GM12892 (cell line): Measurements from ENCODE around the gene ASB15.

ENCODE experiments used
- DNase-seq: peaks from one replicate; pipeline ENCODE4 v3.0.0; 2011; ENCODE audit not compliant: insufficient read length
- FAIRE-seq: peaks from 2 replicates; lab custom pipeline; 2011; peaks lifted over from hg19 to GRCh38; lab: Jason Lieb, UNC
- POLR2A ChIP-seq: IDR thresholded peaks from 2 replicates; pipeline ENCODE4 v1.6.1; 2011; ENCODE audit warnings: low read depth, low read length, control low read depth
- POLR2AphosphoS5 ChIP-seq: IDR thresholded peaks from 2 replicates; pipeline ENCODE4 v1.6.1; 2011; ENCODE audit warnings: low read depth, low read length, control low read depth
- TAF1 ChIP-seq: IDR thresholded peaks from 2 replicates; pipeline ENCODE4 v1.6.1; 2011; ENCODE audit warnings: low read depth, mild to moderate bottlenecking, control low read depth, low read length, borderline replicate concordance

ASB15 gene

GRCh38 chr7:123600876-123601275, 745 bp upstream of the ASB15 start:
- FAIRE-seq (no peak), DNase-seq (no peak)
- TF ChIP-seq POLR2AphosphoS5 (no peak), POLR2A (no peak), TAF1 (no peak)

GRCh38 chr7:123602648-123603047, 1.0 kb downstream of the ASB15 start:
- no peak for TF ChIP-seq POLR2A
- no peak for TF ChIP-seq POLR2AphosphoS5
- FAIRE-seq (no peak), DNase-seq (no peak)

- no peak for DNase-seq
- TF ChIP-seq POLR2AphosphoS5 (no peak), POLR2A (no peak), TAF1 (no peak)
- FAIRE-seq = no peak
Observed at GRCh38 chr7:123604739-123605138, 3.1 kb downstream of the ASB15 start.

GRCh38 chr7:123607423-123607975, 5.9 kb downstream of the ASB15 start:
- FAIRE-seq = no peak
- no peak for DNase-seq
- no peak for TF ChIP-seq POLR2AphosphoS5

- no peak for DNase-seq
- FAIRE-seq = no peak
- no peak for TF ChIP-seq POLR2A
- no peak for TF ChIP-seq POLR2AphosphoS5
- TF ChIP-seq TAF1 = no peak
Observed at GRCh38 chr7:123608991-123609882, 7.6 kb downstream of the ASB15 start.

GRCh38 chr7:123609883-123610239, 8.2 kb downstream of the ASB15 start:
- FAIRE-seq (no peak), DNase-seq (no peak)
- TF ChIP-seq POLR2A (no peak), TAF1 (no peak), POLR2AphosphoS5 (no peak)

- TF ChIP-seq TAF1 = no peak
- TF ChIP-seq POLR2A = no peak
- no peak for TF ChIP-seq POLR2AphosphoS5
- no peak for FAIRE-seq
- no peak for DNase-seq
Observed at GRCh38 chr7:123612024-123612423, 10.4 kb downstream of the ASB15 start.

- FAIRE-seq = no peak
- DNase-seq = no peak
Observed at GRCh38 chr7:123615344-123615743, 13.7 kb downstream of the ASB15 start.

GRCh38 chr7:123616223-123616622, 14.6 kb downstream of the ASB15 start:
- TF ChIP-seq POLR2AphosphoS5 (no peak), TAF1 (no peak)
- DNase-seq (no peak), FAIRE-seq (no peak)

More at GRCh38 chr7:123615344-123615743, 13.7 kb downstream of the ASB15 start:
- TF ChIP-seq TAF1 (no peak), POLR2AphosphoS5 (no peak), POLR2A (no peak)

- FAIRE-seq = no peak
- DNase-seq = no peak
- TF ChIP-seq POLR2A (no peak), POLR2AphosphoS5 (no peak), TAF1 (no peak)
Observed at GRCh38 chr7:123621707-123622106, 20.1 kb downstream of the ASB15 start.

GRCh38 chr7:123622660-123623386, 21.2 kb downstream of the ASB15 start:
- TF ChIP-seq POLR2A = no peak
- TF ChIP-seq POLR2AphosphoS5 = no peak
- TF ChIP-seq TAF1 = no peak
- FAIRE-seq (no peak), DNase-seq (no peak)
